HepG2 (cell line): ENCODE results near the gene GYPC. TPM values are rescaled to one million over a fixed set of nuclear protein-coding genes. Genes with fewer than 3 reads are reported as not detected.

Experiments used
- ATAC-seq: fragments of 200-7000 bp; cut with Tn5 transposase; 3 replicates; pipeline ENCODE4 v1.9.1; 2020; ENCODE audit warnings: mild to moderate bottlenecking, moderate library complexity
- BruUV-seq: library from RNA; stranded (reverse); fragments of 400-500 nt; replicated peaks from 2 replicates; lab custom pipeline; 2021; lab: Mats Ljungman, UMichigan
- CTCF ChIA-PET: fragments of 300-600 bp; formaldehyde crosslinking; extraction: SDS; loops from one replicate; lab custom pipeline; 2021; ENCODE audit warnings: low total read pairs, inconsistent platforms, low intra/inter-chr PET ratio; lab: Yijun Ruan, JAX
- POLR2A ChIA-PET: fragments of 350-600 bp; sonication (Branson Sonifier 250); formaldehyde crosslinking; loops from one replicate; lab custom pipeline; 2020; ENCODE audit warnings: antibody characterized with exemption, inconsistent platforms; lab: Yijun Ruan, JAX
- DNase-seq: peaks from one replicate; pipeline ENCODE4 v3.0.0-alpha.2; 2015; ENCODE audit warnings: low spot score
- FAIRE-seq: peaks from 3 replicates; lab custom pipeline; 2011; peaks lifted over from hg19 to GRCh38; lab: Jason Lieb, UNC
- H2AFZ ChIP-seq: one replicate; pipeline ENCODE4 v1.6.1; 2011; ENCODE audit warnings: low read length, inconsistent platforms
- H3K27ac ChIP-seq: fragments of 300-600 bp; 3 replicates; pipeline ENCODE4 v1.8.0; 2011; ENCODE audit warnings: mixed run types, mild to moderate bottlenecking, mixed read lengths, low read length, inconsistent platforms; ENCODE audit not compliant: insufficient read depth; ENCODE audit errors: extremely low read length
- H3K27me3 ChIP-seq, 2 experiments: fragments of 200-600 bp in 1 of 2; 2 replicates in 1 of 2; 3 replicates in 1 of 2; pipeline versions ENCODE4 v1.6.0 to v1.8.0; 2011; ENCODE audit warnings: low read length in 2 of 2, mild to moderate bottlenecking in 2 of 2, moderate library complexity in 2 of 2, inconsistent platforms in 1 of 2; ENCODE audit not compliant: insufficient read depth in 2 of 2, control insufficient read depth in 1 of 2
- H3K36me3 ChIP-seq, 2 experiments: fragments of 200-600 bp in 1 of 2; replicated peaks in 1 of 2; 2 replicates in 1 of 2; 3 replicates in 1 of 2; pipeline versions ENCODE4 v1.5.1 to v1.8.0; 2011; ENCODE audit warnings: low read length in 2 of 2, inconsistent platforms in 1 of 2; ENCODE audit not compliant: insufficient read depth in 2 of 2, control insufficient read depth in 1 of 2
- H3K4me1 ChIP-seq: 2 replicates; pipeline ENCODE4 v1.5.1; 2012; ENCODE audit warnings: low read length, inconsistent platforms; ENCODE audit not compliant: insufficient read depth
- H3K4me2 ChIP-seq: 2 replicates; pipeline ENCODE4 v1.6.0; 2011; ENCODE audit warnings: low read depth, low read length, inconsistent platforms
- H3K4me3 ChIP-seq, 3 experiments: fragments of 200-600 bp in 1 of 3; sonication (generic), shearing (Covaris generic) in 1 of 3; replicated peaks in 1 of 3; 2 replicates each; pipeline ENCODE4 v1.5.1; 2011 to 2016; ENCODE audit warnings: low read length in 3 of 3, inconsistent platforms in 2 of 3, low read depth in 2 of 3, mild to moderate bottlenecking in 2 of 3, control low read depth in 1 of 3, mixed read lengths in 1 of 3; ENCODE audit not compliant: insufficient read depth in 1 of 3
- H3K79me2 ChIP-seq: one replicate; pipeline ENCODE4 v1.6.1; 2011; ENCODE audit warnings: low read length, inconsistent platforms; ENCODE audit not compliant: insufficient read depth
- H3K9ac ChIP-seq: 2 replicates; pipeline ENCODE4 v1.6.0; 2011; ENCODE audit warnings: mild to moderate bottlenecking, low read depth, low read length, inconsistent platforms; ENCODE audit not compliant: insufficient read depth
- H3K9me3 ChIP-seq: 2 replicates; pipeline ENCODE4 v1.5.1; 2012; ENCODE audit warnings: mild to moderate bottlenecking, low read length
- H4K20me1 ChIP-seq: 2 replicates; pipeline ENCODE4 v1.6.0; 2011; ENCODE audit warnings: inconsistent platforms, mild to moderate bottlenecking, low read length, moderate library complexity; ENCODE audit not compliant: insufficient read depth
- ATF7 ChIP-seq, 2 experiments: fragments of 450-650 bp in 1 of 2; sonication (generic) in 1 of 2; formaldehyde crosslinking in 1 of 2; IDR thresholded peaks; 2 replicates each; pipeline versions ENCODE4 v1.4.0 to v1.6.1; 2016 to 2020; ENCODE audit warnings: antibody characterized with exemption in 1 of 2, mild to moderate bottlenecking in 1 of 2, missing genetic modification reagents in 1 of 2
- FOXO1 ChIP-seq: sonication (generic); formaldehyde crosslinking; IDR thresholded peaks from 2 replicates; pipeline ENCODE4 v1.4.0; 2020; ENCODE audit warnings: missing genetic modification reagents
- RAD21 ChIP-seq: fragments of 450-650 bp; formaldehyde crosslinking; IDR thresholded peaks from 2 replicates; pipeline ENCODE4 v1.5.0; 2020; ENCODE audit warnings: mild to moderate bottlenecking
- TCF12 ChIP-seq, 2 experiments: fragments of 450-650 bp in 1 of 2; sonication (generic) in 1 of 2; formaldehyde crosslinking in 1 of 2; IDR thresholded peaks; 2 replicates each; pipeline versions ENCODE4 v1.6.1 to v1.8.0; 2017 to 2022; ENCODE audit warnings: antibody characterized with exemption in 1 of 2, mild to moderate bottlenecking in 1 of 2, missing genetic modification reagents in 1 of 2, moderate library complexity in 1 of 2
- ZNF720 ChIP-seq: sonication (generic); formaldehyde crosslinking; IDR thresholded peaks from 2 replicates; pipeline ENCODE4 v1.4.0; 2020; ENCODE audit warnings: missing genetic modification reagents
- WGBS: methylation state at CpG from one replicate; pipeline ENCODE4 v1.1.6; 2017; ENCODE audit warnings: low lambda C conversion rate; 5-methylcytosine and 5-hydroxymethylcytosine counted together
- in situ Hi-C: cut with HindIII; loops from 2 replicates; pipeline ENCODE4 v1.10.0; 2017; ENCODE audit warnings: low pct_unique_long_range_greater_than_20kb; ENCODE audit not compliant: extremely low pct_ligation_motif_present
- intact Hi-C: fragments of 100-400 bp; cut with micrococcal nuclease; formaldehyde crosslinking; loops from one replicate; pipeline ENCODE4 v1.10.0; 2022; ENCODE audit not compliant: unreplicated experiment
- polyA plus RNA-seq, 8 experiments: library from polyadenylated mRNA; depleted of rRNA in 3 of 8; stranded (reverse) in 7 of 8; unstranded in 1 of 8; fragments of >200 nt; fragmentation: Illumina TruSeq in 4 of 8; extraction: Trizol in 4 of 8; gene quantifications; 2 replicates each; pipeline versions ENCODE4 v1.2.1 to v1.2.3, GENCODE V29; 2011 to 2016; ENCODE audit warnings: low read depth in 4 of 8, missing spikeins in 1 of 8, mixed read lengths in 1 of 8; ENCODE audit not compliant: insufficient read depth in 1 of 8
- total RNA-seq, 5 experiments: library from RNA; depleted of rRNA; stranded (reverse); fragments of >200 nt; fragmentation: Illumina TruSeq; extraction: Trizol; gene quantifications; 2 replicates each; pipeline ENCODE4 v1.2.3, GENCODE V29; 2016; ENCODE audit warnings: low read depth in 1 of 5
- TF ChIP-seq, protein P1 (sequence below): sonication (generic); formaldehyde crosslinking; IDR thresholded peaks from 2 replicates; pipeline ENCODE4 v1.4.0; 2020; ENCODE audit warnings: mild to moderate bottlenecking, low read depth, missing genetic modification reagents
- TF ChIP-seq, protein P2 (sequence below): IDR thresholded peaks from 2 replicates; pipeline ENCODE4 v1.6.1; 2012; ENCODE audit warnings: low read depth, low read length, improper control_type of control experiment
- TF ChIP-seq, protein P3 (sequence below): sonication (generic); formaldehyde crosslinking; IDR thresholded peaks from 2 replicates; pipeline ENCODE4 v1.5.0; 2020; ENCODE audit warnings: mild to moderate bottlenecking, missing genetic modification reagents
- TF ChIP-seq, protein P4 (sequence below): sonication (generic); formaldehyde crosslinking; IDR thresholded peaks from 2 replicates; pipeline ENCODE4 v1.5.0; 2020; ENCODE audit warnings: mild to moderate bottlenecking, low read depth, missing genetic modification reagents, borderline replicate concordance

Gene GYPC
- total and polyA plus RNA-seq, 2 of the 13 experiments (the other 11 are each of a cell fraction or from before 2014, with no cell fraction given) = not detected

DNA sequence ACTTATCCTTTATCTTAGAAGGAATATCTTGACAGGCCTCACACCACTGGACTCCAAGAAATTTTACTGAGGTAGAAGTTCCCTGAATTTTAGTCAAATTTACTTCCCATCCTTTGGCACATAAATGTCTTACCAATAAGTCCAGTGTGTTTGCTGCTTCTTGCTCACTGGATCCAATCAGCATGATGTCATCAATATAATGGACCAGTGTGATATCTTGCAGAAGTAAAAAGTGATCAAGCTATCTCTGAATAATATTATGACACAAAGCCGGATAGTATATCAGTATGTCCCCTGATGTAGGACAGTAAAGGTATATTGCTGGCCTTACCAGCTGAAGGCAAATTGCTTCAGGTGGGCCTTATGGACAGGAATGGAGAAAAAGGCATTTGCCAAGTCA, 6.9 kb upstream of the GYPC start:
- no peak overlapping the region for H3K4me2 ChIP-seq
- H3K27ac ChIP-seq = no peak overlapping the region
- BruUV-seq = no TSS peak
- ChIA-PET CTCF (no interaction called here), POLR2A (no interaction called here)
- no peak overlapping the region for H3K4me3 ChIP-seq
- no peaks in the 10 kb centered on the region for H4K20me1 ChIP-seq
- H3K79me2 ChIP-seq = no peaks in the 10 kb centered on the region
- ATAC-seq = no peak
- 50% methylated on average over 1 of the region's 1 CpG for WGBS
- H3K36me3 ChIP-seq = no peaks in the 10 kb centered on the region
- intact Hi-C loops = no loop called here
- DNase-seq = no peak
- no peak overlapping the region for H2AFZ ChIP-seq
- H3K4me1 ChIP-seq = no peaks in the 10 kb centered on the region
- no peaks in the 10 kb centered on the region for H3K9me3 ChIP-seq
- in situ Hi-C loops = loop anchor here (25.0 kb wide), 1 partner anchor 412 kb away; no protein-coding TSS in a partner anchor
- no peak overlapping the region for H3K9ac ChIP-seq
- no peak for FAIRE-seq
- TF ChIP-seq TCF12 (IDR thresholded peaks at IDR 0.05) = no peak
- TF ChIP-seq TCF12 (CRISPR knock-in tag; IDR thresholded peaks at IDR 0.05) = no peak
- peak; percentile 90 for TF ChIP-seq ATF7 (IDR thresholded peaks at IDR 0.05)
- TF ChIP-seq ATF7 (CRISPR knock-in tag; IDR thresholded peaks at IDR 0.05) = no peak
- H3K27me3 ChIP-seq = peaks cover 0 to 8% of the 10 kb centered on the region in 2 experiments; a peak in 1 of 5 replicates

DNA sequence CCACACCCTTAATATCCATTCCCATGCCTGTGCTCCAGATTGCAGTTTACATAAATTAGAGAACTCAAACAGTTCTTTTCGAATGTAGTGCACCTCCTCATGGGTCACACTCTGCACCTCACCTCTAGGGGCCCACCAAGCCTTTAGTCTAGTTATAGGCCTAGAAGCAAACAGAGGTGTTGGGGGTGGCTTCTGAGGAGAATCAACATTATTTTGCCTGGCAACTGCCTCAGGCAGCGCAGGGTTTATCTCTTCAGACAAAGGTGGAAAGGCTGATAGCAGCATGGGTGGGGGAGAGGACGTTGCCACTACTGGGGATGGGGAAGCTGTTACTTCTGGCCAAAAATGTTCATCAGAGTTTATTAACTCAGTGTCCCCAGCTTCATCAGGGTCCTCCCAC, 5.0 kb upstream of the GYPC start:
- no peak for ATAC-seq
- Histone ChIP-seq H3K9ac (no peak overlapping the region), H3K27me3 (peaks cover 0 to 21% of the 10 kb centered on the region in 2 experiments; a peak in 4 of 5 replicates), H3K79me2 (no peaks in the 10 kb centered on the region), H4K20me1 (no peaks in the 10 kb centered on the region), H2AFZ (no peak overlapping the region), H3K4me1 (no peaks in the 10 kb centered on the region), H3K27ac (no peak overlapping the region), H3K4me2 (no peak overlapping the region), H3K4me3 (no peak overlapping the region), H3K36me3 (no peaks in the 10 kb centered on the region), H3K9me3 (no peaks in the 10 kb centered on the region)
- intact Hi-C loops = no loop called here
- no TSS peak for BruUV-seq
- no peak for DNase-seq
- CTCF ChIA-PET = no interaction called here
- in situ Hi-C loops = no loop called here
- 0% methylated on average over 3 of the region's 3 CpGs for WGBS
- POLR2A ChIA-PET = no interaction called here
- FAIRE-seq = no peak
- TF ChIP-seq, protein P1, sequence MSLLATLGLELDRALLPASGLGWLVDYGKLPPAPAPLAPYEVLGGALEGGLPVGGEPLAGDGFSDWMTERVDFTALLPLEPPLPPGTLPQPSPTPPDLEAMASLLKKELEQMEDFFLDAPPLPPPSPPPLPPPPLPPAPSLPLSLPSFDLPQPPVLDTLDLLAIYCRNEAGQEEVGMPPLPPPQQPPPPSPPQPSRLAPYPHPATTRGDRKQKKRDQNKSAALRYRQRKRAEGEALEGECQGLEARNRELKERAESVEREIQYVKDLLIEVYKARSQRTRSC (CRISPR knock-in tag) = no peak
- no peak for TF ChIP-seq ZNF720 (CRISPR knock-in tag)
- TF ChIP-seq, protein P2, sequence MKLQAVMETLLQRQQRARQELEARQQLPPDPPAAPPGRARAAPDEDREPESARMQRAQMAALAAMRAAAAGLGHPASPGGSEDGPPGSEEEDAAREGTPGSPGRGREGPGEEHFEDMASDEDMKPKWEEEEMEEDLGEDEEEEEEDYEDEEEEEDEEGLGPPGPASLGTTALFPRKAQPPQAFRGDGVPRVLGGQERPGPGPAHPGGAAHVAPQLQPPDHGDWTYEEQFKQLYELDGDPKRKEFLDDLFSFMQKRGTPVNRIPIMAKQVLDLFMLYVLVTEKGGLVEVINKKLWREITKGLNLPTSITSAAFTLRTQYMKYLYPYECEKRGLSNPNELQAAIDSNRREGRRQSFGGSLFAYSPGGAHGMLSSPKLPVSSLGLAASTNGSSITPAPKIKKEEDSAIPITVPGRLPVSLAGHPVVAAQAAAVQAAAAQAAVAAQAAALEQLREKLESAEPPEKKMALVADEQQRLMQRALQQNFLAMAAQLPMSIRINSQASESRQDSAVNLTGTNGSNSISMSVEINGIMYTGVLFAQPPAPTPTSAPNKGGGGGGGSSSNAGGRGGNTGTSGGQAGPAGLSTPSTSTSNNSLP = no peak
- TF ChIP-seq, protein P3, sequence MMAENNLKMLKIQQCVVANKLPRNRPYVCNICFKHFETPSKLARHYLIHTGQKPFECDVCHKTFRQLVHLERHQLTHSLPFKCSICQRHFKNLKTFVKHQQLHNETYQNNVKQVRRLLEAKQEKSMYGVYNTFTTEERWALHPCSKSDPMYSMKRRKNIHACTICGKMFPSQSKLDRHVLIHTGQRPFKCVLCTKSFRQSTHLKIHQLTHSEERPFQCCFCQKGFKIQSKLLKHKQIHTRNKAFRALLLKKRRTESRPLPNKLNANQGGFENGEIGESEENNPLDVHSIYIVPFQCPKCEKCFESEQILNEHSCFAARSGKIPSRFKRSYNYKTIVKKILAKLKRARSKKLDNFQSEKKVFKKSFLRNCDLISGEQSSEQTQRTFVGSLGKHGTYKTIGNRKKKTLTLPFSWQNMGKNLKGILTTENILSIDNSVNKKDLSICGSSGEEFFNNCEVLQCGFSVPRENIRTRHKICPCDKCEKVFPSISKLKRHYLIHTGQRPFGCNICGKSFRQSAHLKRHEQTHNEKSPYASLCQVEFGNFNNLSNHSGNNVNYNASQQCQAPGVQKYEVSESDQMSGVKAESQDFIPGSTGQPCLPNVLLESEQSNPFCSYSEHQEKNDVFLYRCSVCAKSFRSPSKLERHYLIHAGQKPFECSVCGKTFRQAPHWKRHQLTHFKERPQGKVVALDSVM = no peak
- TF ChIP-seq FOXO1 (CRISPR knock-in tag) = no peak
- TF ChIP-seq RAD21 = no peak
- TF ChIP-seq, protein P4, sequence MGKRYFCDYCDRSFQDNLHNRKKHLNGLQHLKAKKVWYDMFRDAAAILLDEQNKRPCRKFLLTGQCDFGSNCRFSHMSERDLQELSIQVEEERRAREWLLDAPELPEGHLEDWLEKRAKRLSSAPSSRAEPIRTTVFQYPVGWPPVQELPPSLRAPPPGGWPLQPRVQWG (CRISPR knock-in tag) = no peak
